GM23338 (cell line): ENCODE data around the gene SGSM1. TPM values are rescaled to one million over a fixed set of nuclear protein-coding genes. Genes with fewer than 3 reads are reported as not detected.

Source experiments
- ATAC-seq: fragments of 200-7000 bp; cut with Tn5 transposase; 3 replicates; pipeline ENCODE4 v1.9.1; 2020
- DNase-seq: peaks from one replicate; pipeline ENCODE4 v3.0.0-alpha.2; 2015; ENCODE audit warnings: low spot score
- H2AFZ ChIP-seq: fragments of 200-600 bp; sonication (generic); 2 replicates; pipeline ENCODE4 v1.8.0; 2016; ENCODE audit warnings: antibody characterized with exemption, mild to moderate bottlenecking, moderate library complexity
- H3F3A ChIP-seq: fragments of 200-600 bp; sonication (generic); replicated peaks from 2 replicates; pipeline ENCODE4 v1.8.0; 2017; ENCODE audit warnings: antibody characterized with exemption, mixed run types, low read depth
- H3K27ac ChIP-seq: fragments of 200-600 bp; sonication (generic); 2 replicates; pipeline ENCODE4 v1.6.1; 2016; ENCODE audit warnings: low read depth
- H3K27me3 ChIP-seq: fragments of 200-600 bp; sonication (generic); 2 replicates; pipeline ENCODE4 v1.8.0; 2016; ENCODE audit warnings: mild to moderate bottlenecking, mixed run types, moderate library complexity; ENCODE audit not compliant: insufficient read depth
- H3K36me3 ChIP-seq: fragments of 200-600 bp; sonication (generic); 2 replicates; pipeline ENCODE4 v1.8.0; 2016; ENCODE audit warnings: mild to moderate bottlenecking; ENCODE audit not compliant: insufficient read depth
- H3K4me1 ChIP-seq: fragments of 200-600 bp; sonication (generic); 2 replicates; pipeline ENCODE4 v1.8.0; 2016; ENCODE audit warnings: mild to moderate bottlenecking, moderate library complexity; ENCODE audit not compliant: insufficient read depth
- H3K4me2 ChIP-seq: fragments of 200-600 bp; sonication (generic); 2 replicates; pipeline ENCODE4 v1.7.1; 2017; ENCODE audit warnings: mixed run types
- H3K4me3 ChIP-seq: fragments of 200-600 bp; sonication (generic); 2 replicates; pipeline ENCODE4 v1.6.1; 2016; ENCODE audit warnings: mixed run types
- H3K79me2 ChIP-seq: fragments of 200-600 bp; sonication (generic); replicated peaks from 2 replicates; pipeline ENCODE4 v1.8.0; 2017; ENCODE audit warnings: mild to moderate bottlenecking; ENCODE audit not compliant: insufficient read depth
- H3K9me2 ChIP-seq: fragments of 200-600 bp; sonication (generic); 2 replicates; pipeline ENCODE4 v1.8.0; 2017; ENCODE audit not compliant: insufficient read depth
- H4K20me1 ChIP-seq: fragments of 200-600 bp; sonication (generic); replicated peaks from 2 replicates; pipeline ENCODE4 v1.8.0; 2017; ENCODE audit warnings: mild to moderate bottlenecking; ENCODE audit not compliant: insufficient read depth
- H3K27ac Mint-ChIP-seq: 2 replicates; pipeline ENCODE4 v1.8.0; 2020; ENCODE audit warnings: inconsistent platforms, mild to moderate bottlenecking, moderate library complexity, mixed read lengths
- H3K27me3 Mint-ChIP-seq: 3 replicates; pipeline ENCODE4 v1.8.0; 2022; ENCODE audit warnings: low read depth, mild to moderate bottlenecking, moderate library complexity, mixed read lengths, inconsistent platforms; ENCODE audit not compliant: insufficient read depth, poor library complexity
- H3K36me3 Mint-ChIP-seq: 3 replicates; pipeline ENCODE4 v1.8.0; 2021; ENCODE audit warnings: low read depth, mild to moderate bottlenecking, inconsistent platforms, moderate library complexity, mixed read lengths
- H3K4me1 Mint-ChIP-seq: 3 replicates; pipeline ENCODE4 v1.8.0; 2020; ENCODE audit warnings: mild to moderate bottlenecking, inconsistent platforms, mixed read lengths
- H3K4me3 Mint-ChIP-seq: 3 replicates; pipeline ENCODE4 v1.8.0; 2021; ENCODE audit warnings: moderate library complexity, mild to moderate bottlenecking, inconsistent platforms, mixed read lengths
- H3K9me3 Mint-ChIP-seq: 3 replicates; pipeline ENCODE4 v1.8.0; 2020; ENCODE audit warnings: moderate library complexity, mild to moderate bottlenecking, inconsistent platforms, mixed read lengths
- CREB1 ChIP-seq: fragments of 250-450 bp; sonication (Bioruptor Pico); IDR thresholded peaks from 2 replicates; pipeline ENCODE4 v1.5.0; 2020; ENCODE audit warnings: low read depth, mild to moderate bottlenecking, moderate library complexity
- EZH2 ChIP-seq: fragments of 200-600 bp; sonication (generic); IDR thresholded peaks from one replicate; pipeline ENCODE4 v1.8.0; 2017; ENCODE audit warnings: antibody characterized with exemption, mild to moderate bottlenecking, low read depth; ENCODE audit not compliant: unreplicated experiment
- JUNB ChIP-seq: IDR thresholded peaks from one replicate; pipeline ENCODE4 v1.6.1; 2016; ENCODE audit warnings: antibody characterized with exemption; ENCODE audit not compliant: unreplicated experiment
- NANOG ChIP-seq: IDR thresholded peaks from 2 replicates; pipeline ENCODE4 v1.6.1; 2016; ENCODE audit warnings: antibody characterized with exemption, borderline replicate concordance
- POLR2AphosphoS5 ChIP-seq: IDR thresholded peaks from 2 replicates; pipeline ENCODE4 v1.6.1; 2016; ENCODE audit warnings: antibody characterized with exemption, low read depth
- STAT1 ChIP-seq: IDR thresholded peaks from one replicate; pipeline ENCODE4 v1.6.1; 2016; ENCODE audit warnings: antibody characterized with exemption; ENCODE audit not compliant: unreplicated experiment
- ZNF114 ChIP-seq: fragments of 250-450 bp; sonication (Bioruptor Pico); IDR thresholded peaks from 2 replicates; pipeline ENCODE4 v1.5.0; 2020; ENCODE audit warnings: mild to moderate bottlenecking, moderate library complexity
- ZNF331 ChIP-seq: fragments of 250-450 bp; sonication (Bioruptor Pico); IDR thresholded peaks from 2 replicates; pipeline ENCODE4 v1.5.0; 2020; ENCODE audit warnings: low read depth, mild to moderate bottlenecking, moderate library complexity
- polyA plus RNA-seq: library from polyadenylated mRNA; unstranded; fragments of >200 nt; fragmentation: Nextera tagmentation; extraction: Ambion mirVana; gene quantifications from 2 replicates; pipeline ENCODE4 v1.2.1, GENCODE V29; 2016
- total RNA-seq: library from RNA; depleted of rRNA; stranded (reverse); fragments of >200 nt; shearing (Covaris generic); gene quantifications from 2 replicates; pipeline ENCODE4 v1.2.3, GENCODE V29; 2014
- TF ChIP-seq, protein P1 (sequence below): IDR thresholded peaks from 2 replicates; pipeline ENCODE4 v1.6.1; 2016; ENCODE audit warnings: antibody characterized with exemption
- TF ChIP-seq, protein P2 (sequence below): IDR thresholded peaks from one replicate; pipeline ENCODE4 v1.6.1; 2018; ENCODE audit warnings: antibody characterized with exemption; ENCODE audit not compliant: unreplicated experiment

Gene SGSM1
- total and polyA plus RNA-seq, 2 experiments from 2014 or later, result 4.7 to 5.4 TPM

DNA sequence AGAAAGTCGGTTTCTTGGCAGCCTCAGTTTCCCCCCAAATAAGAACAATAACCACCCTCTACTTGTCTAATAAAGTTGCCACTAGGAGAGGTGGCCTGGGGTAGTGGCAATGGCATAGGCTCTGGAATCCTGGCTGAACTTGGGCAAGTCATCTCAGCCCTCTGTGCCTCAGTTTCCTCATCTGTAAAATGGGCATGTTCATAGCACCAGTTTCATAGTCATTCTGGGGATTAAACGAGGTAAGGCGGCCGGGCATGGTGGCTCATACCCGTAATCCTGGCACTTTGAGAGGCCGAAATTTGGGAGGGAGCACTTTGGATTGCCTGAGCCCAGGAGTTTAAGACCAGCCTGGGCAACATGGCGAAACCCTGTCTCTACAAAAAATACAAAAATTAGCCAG, 63.0 kb downstream of the SGSM1 start (continued):
- TF ChIP-seq ZNF331 (CRISPR knock-in tag), result no peak
- TF ChIP-seq CREB1 (CRISPR knock-in tag), result no peak
- TF ChIP-seq NANOG, result no peak
- no peak for TF ChIP-seq STAT1
- TF ChIP-seq EZH2, result no peak

DNA sequence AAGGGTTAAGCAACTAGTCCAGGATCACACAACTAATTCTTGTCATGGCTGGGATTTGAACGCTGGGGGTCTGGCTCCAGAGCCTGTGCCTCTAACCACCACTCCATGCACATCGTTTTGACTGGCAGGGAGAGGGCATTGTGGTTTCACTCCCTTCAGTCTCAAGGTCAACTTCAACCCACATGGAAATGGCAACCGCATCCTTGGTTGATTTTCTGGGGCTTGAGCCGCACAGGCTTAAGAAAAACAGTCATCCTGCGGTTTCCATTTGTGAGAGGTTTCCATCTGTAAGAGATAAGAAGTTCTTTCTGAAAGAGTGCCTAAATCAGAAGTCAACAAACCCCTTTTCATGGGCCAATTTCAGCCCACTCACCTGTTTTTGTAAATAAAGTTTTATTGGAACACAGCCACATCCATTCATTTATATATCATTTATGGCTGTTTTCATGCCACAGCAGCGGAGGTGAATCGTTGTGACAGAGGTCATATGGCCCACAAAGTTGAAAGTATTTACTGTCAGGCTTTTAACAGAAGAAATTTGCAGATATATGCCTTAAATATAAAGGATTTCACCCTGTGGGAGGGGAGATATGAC, 65.7 kb downstream of the SGSM1 start:
- ATAC-seq, result no peak

More for the DNA sequence above, 65.7 kb downstream of the SGSM1 start:
- H3K36me3 Mint-ChIP-seq, result peaks cover 3% of the 10 kb centered on the region; the same call in 2 of the 3 replicates
- Histone ChIP-seq H3K27me3 (no peaks in the 10 kb centered on the region), H3K4me2 (no peak overlapping the region), H4K20me1 (peaks cover 5% of the 10 kb centered on the region; the same call in 1 of the 2 replicates), H3F3A (no peaks in the 10 kb centered on the region), H3K4me1 (no peaks in the 10 kb centered on the region), H3K36me3 (no peaks in the 10 kb centered on the region), H3K9me2 (no peaks in the 10 kb centered on the region), H3K79me2 (no peaks in the 10 kb centered on the region), H3K4me3 (no peak overlapping the region), H3K27ac (no peak overlapping the region), H2AFZ (no peak overlapping the region)
- no peak overlapping the region for H3K27ac Mint-ChIP-seq
- no peaks in the 10 kb centered on the region for H3K9me3 Mint-ChIP-seq
- H3K4me3 Mint-ChIP-seq, result no peak overlapping the region
- H3K27me3 Mint-ChIP-seq, result peaks cover 4% of the 10 kb centered on the region
- TF ChIP-seq CREB1 (CRISPR knock-in tag), result no peak
- TF ChIP-seq, protein P1, sequence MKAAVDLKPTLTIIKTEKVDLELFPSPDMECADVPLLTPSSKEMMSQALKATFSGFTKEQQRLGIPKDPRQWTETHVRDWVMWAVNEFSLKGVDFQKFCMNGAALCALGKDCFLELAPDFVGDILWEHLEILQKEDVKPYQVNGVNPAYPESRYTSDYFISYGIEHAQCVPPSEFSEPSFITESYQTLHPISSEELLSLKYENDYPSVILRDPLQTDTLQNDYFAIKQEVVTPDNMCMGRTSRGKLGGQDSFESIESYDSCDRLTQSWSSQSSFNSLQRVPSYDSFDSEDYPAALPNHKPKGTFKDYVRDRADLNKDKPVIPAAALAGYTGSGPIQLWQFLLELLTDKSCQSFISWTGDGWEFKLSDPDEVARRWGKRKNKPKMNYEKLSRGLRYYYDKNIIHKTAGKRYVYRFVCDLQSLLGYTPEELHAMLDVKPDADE, result no peak
- no peak for TF ChIP-seq POLR2AphosphoS5
- TF ChIP-seq ZNF331 (CRISPR knock-in tag), result no peak
- no peak for TF ChIP-seq ZNF114
- TF ChIP-seq NANOG, result no peak
- TF ChIP-seq, protein P2, sequence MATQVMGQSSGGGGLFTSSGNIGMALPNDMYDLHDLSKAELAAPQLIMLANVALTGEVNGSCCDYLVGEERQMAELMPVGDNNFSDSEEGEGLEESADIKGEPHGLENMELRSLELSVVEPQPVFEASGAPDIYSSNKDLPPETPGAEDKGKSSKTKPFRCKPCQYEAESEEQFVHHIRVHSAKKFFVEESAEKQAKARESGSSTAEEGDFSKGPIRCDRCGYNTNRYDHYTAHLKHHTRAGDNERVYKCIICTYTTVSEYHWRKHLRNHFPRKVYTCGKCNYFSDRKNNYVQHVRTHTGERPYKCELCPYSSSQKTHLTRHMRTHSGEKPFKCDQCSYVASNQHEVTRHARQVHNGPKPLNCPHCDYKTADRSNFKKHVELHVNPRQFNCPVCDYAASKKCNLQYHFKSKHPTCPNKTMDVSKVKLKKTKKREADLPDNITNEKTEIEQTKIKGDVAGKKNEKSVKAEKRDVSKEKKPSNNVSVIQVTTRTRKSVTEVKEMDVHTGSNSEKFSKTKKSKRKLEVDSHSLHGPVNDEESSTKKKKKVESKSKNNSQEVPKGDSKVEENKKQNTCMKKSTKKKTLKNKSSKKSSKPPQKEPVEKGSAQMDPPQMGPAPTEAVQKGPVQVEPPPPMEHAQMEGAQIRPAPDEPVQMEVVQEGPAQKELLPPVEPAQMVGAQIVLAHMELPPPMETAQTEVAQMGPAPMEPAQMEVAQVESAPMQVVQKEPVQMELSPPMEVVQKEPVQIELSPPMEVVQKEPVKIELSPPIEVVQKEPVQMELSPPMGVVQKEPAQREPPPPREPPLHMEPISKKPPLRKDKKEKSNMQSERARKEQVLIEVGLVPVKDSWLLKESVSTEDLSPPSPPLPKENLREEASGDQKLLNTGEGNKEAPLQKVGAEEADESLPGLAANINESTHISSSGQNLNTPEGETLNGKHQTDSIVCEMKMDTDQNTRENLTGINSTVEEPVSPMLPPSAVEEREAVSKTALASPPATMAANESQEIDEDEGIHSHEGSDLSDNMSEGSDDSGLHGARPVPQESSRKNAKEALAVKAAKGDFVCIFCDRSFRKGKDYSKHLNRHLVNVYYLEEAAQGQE, result no peak
- TF ChIP-seq JUNB, result no peak
- no peak for DNase-seq
- no peaks in the 10 kb centered on the region for H3K4me1 Mint-ChIP-seq
